ENCODE measurements around the gene MAOA.
"Not testable (repeated sequence)": the region's sequence is repeated elsewhere in the genome, so short reads cannot be mapped to it uniquely, and the experiment has no call there.

Gene MAOA

GRCh38 chrX:43720082-43720481 is 64.0 kb downstream of the MAOA start:
- no peaks in the 10 kb centered on the region for H3K27me3 ChIP-seq (ENCODE audit: control insufficient read depth, insufficient read depth, low read length)
- no peaks in the 10 kb centered on the region for H3K4me1 ChIP-seq (ENCODE audit: control insufficient read depth, insufficient read depth, low read length)
- no peaks in the 10 kb centered on the region for H3K36me3 ChIP-seq (ENCODE audit: control insufficient read depth, insufficient read depth, low read length)
- H3K9me3 ChIP-seq (ENCODE audit: control insufficient read depth, insufficient read depth, low read length): peaks cover 4% of the 10 kb centered on the region
- no peak overlapping the region for H3K4me3 ChIP-seq (ENCODE audit: low read depth, low read length)
- no peak overlapping the region for H3K9ac ChIP-seq (ENCODE audit: low read depth, low read length)

GRCh38 chrX:43720961-43721360 is 64.9 kb downstream of the MAOA start:
- Histone ChIP-seq H3K36me3 (ENCODE audit: control insufficient read depth, insufficient read depth, low read length) (no peaks in the 10 kb centered on the region), H3K4me1 (ENCODE audit: control insufficient read depth, insufficient read depth, low read length) (no peaks in the 10 kb centered on the region), H3K4me3 (ENCODE audit: low read depth, low read length) (no peak overlapping the region), H3K9me3 (ENCODE audit: control insufficient read depth, insufficient read depth, low read length) (peaks cover 4% of the 10 kb centered on the region), H3K27me3 (ENCODE audit: control insufficient read depth, insufficient read depth, low read length) (no peaks in the 10 kb centered on the region), H3K9ac (ENCODE audit: low read depth, low read length) (no peak overlapping the region)

GRCh38 chrX:43725227-43725626 is 69.1 kb downstream of the MAOA start:
- not testable (repeated sequence) for H3K4me3 ChIP-seq (ENCODE audit: low read depth, low read length); H3K9me3 ChIP-seq (ENCODE audit: control insufficient read depth, insufficient read depth, low read length); H3K9ac ChIP-seq (ENCODE audit: low read depth, low read length); H3K4me1 ChIP-seq (ENCODE audit: control insufficient read depth, insufficient read depth, low read length); H3K27me3 ChIP-seq (ENCODE audit: control insufficient read depth, insufficient read depth, low read length); H3K36me3 ChIP-seq (ENCODE audit: control insufficient read depth, insufficient read depth, low read length)

- not testable (repeated sequence) for H3K9me3 ChIP-seq (ENCODE audit: control insufficient read depth, insufficient read depth, low read length); H3K4me3 ChIP-seq (ENCODE audit: low read depth, low read length); H3K36me3 ChIP-seq (ENCODE audit: control insufficient read depth, insufficient read depth, low read length); H3K9ac ChIP-seq (ENCODE audit: low read depth, low read length); H3K27me3 ChIP-seq (ENCODE audit: control insufficient read depth, insufficient read depth, low read length); H3K4me1 ChIP-seq (ENCODE audit: control insufficient read depth, insufficient read depth, low read length)
Observed at GRCh38 chrX:43727254-43727653, 71.2 kb downstream of the MAOA start.

GRCh38 chrX:43728002-43728401 is 71.9 kb downstream of the MAOA start:
- no peaks in the 10 kb centered on the region for H3K36me3 ChIP-seq (ENCODE audit: control insufficient read depth, insufficient read depth, low read length)

GRCh38 chrX:43728966-43729365 is 72.9 kb downstream of the MAOA start:
- no peaks in the 10 kb centered on the region for H3K4me1 ChIP-seq (ENCODE audit: control insufficient read depth, insufficient read depth, low read length)
- H3K36me3 ChIP-seq (ENCODE audit: control insufficient read depth, insufficient read depth, low read length): no peaks in the 10 kb centered on the region
- no peak overlapping the region for H3K4me3 ChIP-seq (ENCODE audit: low read depth, low read length)
- no peaks in the 10 kb centered on the region for H3K27me3 ChIP-seq (ENCODE audit: control insufficient read depth, insufficient read depth, low read length)
- no peaks in the 10 kb centered on the region for H3K9me3 ChIP-seq (ENCODE audit: control insufficient read depth, insufficient read depth, low read length)
- no peak overlapping the region for H3K9ac ChIP-seq (ENCODE audit: low read depth, low read length)

More at GRCh38 chrX:43728002-43728401, 71.9 kb downstream of the MAOA start:
- no peak overlapping the region for H3K4me3 ChIP-seq (ENCODE audit: low read depth, low read length)
- H3K9me3 ChIP-seq (ENCODE audit: control insufficient read depth, insufficient read depth, low read length): no peaks in the 10 kb centered on the region
- no peaks in the 10 kb centered on the region for H3K4me1 ChIP-seq (ENCODE audit: control insufficient read depth, insufficient read depth, low read length)
- H3K27me3 ChIP-seq (ENCODE audit: control insufficient read depth, insufficient read depth, low read length): no peaks in the 10 kb centered on the region
- H3K9ac ChIP-seq (ENCODE audit: low read depth, low read length): no peak overlapping the region

GRCh38 chrX:43731086-43731485 is 75.0 kb downstream of the MAOA start:
- Histone ChIP-seq H3K4me3 (ENCODE audit: low read depth, low read length) (no peak overlapping the region), H3K9me3 (ENCODE audit: control insufficient read depth, insufficient read depth, low read length) (no peaks in the 10 kb centered on the region), H3K27me3 (ENCODE audit: control insufficient read depth, insufficient read depth, low read length) (no peaks in the 10 kb centered on the region), H3K36me3 (ENCODE audit: control insufficient read depth, insufficient read depth, low read length) (no peaks in the 10 kb centered on the region), H3K4me1 (ENCODE audit: control insufficient read depth, insufficient read depth, low read length) (no peaks in the 10 kb centered on the region), H3K9ac (ENCODE audit: low read depth, low read length) (no peak overlapping the region)

GRCh38 chrX:43733699-43734098 is 77.6 kb downstream of the MAOA start:
- Histone ChIP-seq H3K4me1 (ENCODE audit: control insufficient read depth, insufficient read depth, low read length) (no peaks in the 10 kb centered on the region), H3K27me3 (ENCODE audit: control insufficient read depth, insufficient read depth, low read length) (no peaks in the 10 kb centered on the region), H3K9ac (ENCODE audit: low read depth, low read length) (no peak overlapping the region), H3K36me3 (ENCODE audit: control insufficient read depth, insufficient read depth, low read length) (no peaks in the 10 kb centered on the region), H3K4me3 (ENCODE audit: low read depth, low read length) (no peak overlapping the region), H3K9me3 (ENCODE audit: control insufficient read depth, insufficient read depth, low read length) (no peaks in the 10 kb centered on the region)

GRCh38 chrX:43734444-43734843 is 78.3 kb downstream of the MAOA start:
- Histone ChIP-seq H3K9ac (ENCODE audit: low read depth, low read length) (no peak overlapping the region), H3K36me3 (ENCODE audit: control insufficient read depth, insufficient read depth, low read length) (no peaks in the 10 kb centered on the region), H3K27me3 (ENCODE audit: control insufficient read depth, insufficient read depth, low read length) (no peaks in the 10 kb centered on the region), H3K4me1 (ENCODE audit: control insufficient read depth, insufficient read depth, low read length) (no peaks in the 10 kb centered on the region), H3K4me3 (ENCODE audit: low read depth, low read length) (no peak overlapping the region), H3K9me3 (ENCODE audit: control insufficient read depth, insufficient read depth, low read length) (no peaks in the 10 kb centered on the region)

- Histone ChIP-seq H3K9me3 (ENCODE audit: control insufficient read depth, insufficient read depth, low read length) (no peaks in the 10 kb centered on the region), H3K4me3 (ENCODE audit: low read depth, low read length) (no peak overlapping the region), H3K4me1 (ENCODE audit: control insufficient read depth, insufficient read depth, low read length) (no peaks in the 10 kb centered on the region), H3K27me3 (ENCODE audit: control insufficient read depth, insufficient read depth, low read length) (no peaks in the 10 kb centered on the region), H3K36me3 (ENCODE audit: control insufficient read depth, insufficient read depth, low read length) (no peaks in the 10 kb centered on the region), H3K9ac (ENCODE audit: low read depth, low read length) (no peak overlapping the region)
Observed at GRCh38 chrX:43735534-43735933, 79.4 kb downstream of the MAOA start.

GRCh38 chrX:43735957-43736356 is 79.9 kb downstream of the MAOA start:
- H3K9me3 ChIP-seq (ENCODE audit: control insufficient read depth, insufficient read depth, low read length): no peaks in the 10 kb centered on the region
- no peak overlapping the region for H3K4me3 ChIP-seq (ENCODE audit: low read depth, low read length)
- H3K36me3 ChIP-seq (ENCODE audit: control insufficient read depth, insufficient read depth, low read length): no peaks in the 10 kb centered on the region
- H3K9ac ChIP-seq (ENCODE audit: low read depth, low read length): no peak overlapping the region
- no peaks in the 10 kb centered on the region for H3K27me3 ChIP-seq (ENCODE audit: control insufficient read depth, insufficient read depth, low read length)
- no peaks in the 10 kb centered on the region for H3K4me1 ChIP-seq (ENCODE audit: control insufficient read depth, insufficient read depth, low read length)

GRCh38 chrX:43741843-43742573 is 85.9 kb downstream of the MAOA start:
- H3K4me3 ChIP-seq (ENCODE audit: low read depth, low read length): no peak overlapping the region
- H3K27me3 ChIP-seq (ENCODE audit: control insufficient read depth, insufficient read depth, low read length): no peaks in the 10 kb centered on the region
- H3K36me3 ChIP-seq (ENCODE audit: control insufficient read depth, insufficient read depth, low read length): no peaks in the 10 kb centered on the region
- H3K9ac ChIP-seq (ENCODE audit: low read depth, low read length): no peak overlapping the region
- no peaks in the 10 kb centered on the region for H3K9me3 ChIP-seq (ENCODE audit: control insufficient read depth, insufficient read depth, low read length)
- H3K4me1 ChIP-seq (ENCODE audit: control insufficient read depth, insufficient read depth, low read length): no peaks in the 10 kb centered on the region

Measured in iPS-15b (cell line).